ENCODE measurements around the gene NOG.

NOG gene

GRCh38 chr17:56639517-56639916 is 46.0 kb downstream of the NOG start:
- no peak for DNase-seq

- no peak for DNase-seq
Observed at GRCh38 chr17:56640116-56640515, 46.6 kb downstream of the NOG start.

- DNase-seq, result no peak
Observed at GRCh38 chr17:56641373-56641772, 47.9 kb downstream of the NOG start.

GRCh38 chr17:56641894-56642293 is 48.4 kb downstream of the NOG start:
- no peak for DNase-seq

GRCh38 chr17:56642424-56642823 is 48.9 kb downstream of the NOG start:
- DNase-seq, result no peak

All from AML-193 (cell line).